ENCODE data around the gene SFPQ.

DNA sequence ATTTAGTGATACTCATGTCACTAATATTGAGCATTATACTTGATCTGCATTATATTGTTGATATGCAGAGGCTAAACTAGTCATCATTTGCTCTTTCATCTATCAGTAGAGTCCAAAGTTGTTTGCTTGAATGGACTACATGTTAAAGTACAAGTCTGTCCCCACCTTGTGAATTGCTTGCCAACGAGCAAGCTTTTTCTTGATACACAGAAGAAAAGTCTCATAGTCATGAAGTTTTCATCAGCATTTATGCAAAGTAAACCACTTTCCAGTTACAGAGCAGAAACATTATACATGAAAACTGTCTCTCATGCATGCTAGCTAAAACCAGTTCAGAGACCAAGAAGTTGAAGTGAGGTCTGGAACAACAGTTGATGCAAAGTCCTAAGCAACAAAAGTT lies 13.0 kb downstream of the SFPQ start:
- TF ChIP-seq POLR2A (IDR thresholded peaks at IDR 0.05), result no peak
- TF ChIP-seq, protein P1, sequence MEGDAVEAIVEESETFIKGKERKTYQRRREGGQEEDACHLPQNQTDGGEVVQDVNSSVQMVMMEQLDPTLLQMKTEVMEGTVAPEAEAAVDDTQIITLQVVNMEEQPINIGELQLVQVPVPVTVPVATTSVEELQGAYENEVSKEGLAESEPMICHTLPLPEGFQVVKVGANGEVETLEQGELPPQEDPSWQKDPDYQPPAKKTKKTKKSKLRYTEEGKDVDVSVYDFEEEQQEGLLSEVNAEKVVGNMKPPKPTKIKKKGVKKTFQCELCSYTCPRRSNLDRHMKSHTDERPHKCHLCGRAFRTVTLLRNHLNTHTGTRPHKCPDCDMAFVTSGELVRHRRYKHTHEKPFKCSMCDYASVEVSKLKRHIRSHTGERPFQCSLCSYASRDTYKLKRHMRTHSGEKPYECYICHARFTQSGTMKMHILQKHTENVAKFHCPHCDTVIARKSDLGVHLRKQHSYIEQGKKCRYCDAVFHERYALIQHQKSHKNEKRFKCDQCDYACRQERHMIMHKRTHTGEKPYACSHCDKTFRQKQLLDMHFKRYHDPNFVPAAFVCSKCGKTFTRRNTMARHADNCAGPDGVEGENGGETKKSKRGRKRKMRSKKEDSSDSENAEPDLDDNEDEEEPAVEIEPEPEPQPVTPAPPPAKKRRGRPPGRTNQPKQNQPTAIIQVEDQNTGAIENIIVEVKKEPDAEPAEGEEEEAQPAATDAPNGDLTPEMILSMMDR (IDR thresholded peaks at IDR 0.05), result no peak
